ENCODE measurements around the gene C7. TPM values are rescaled to one million over a fixed set of nuclear protein-coding genes. Genes with fewer than 3 reads are reported as not detected.
"Not testable (repeated sequence)": the region's sequence is repeated elsewhere in the genome, so short reads cannot be mapped to it uniquely, and the experiment has no call there.

Gene C7
- total and polyA plus RNA-seq, 2 experiments from 2014 or later: 0.05 to 0.07 TPM

- Histone ChIP-seq H2AFZ (no peak overlapping the region), H3K36me3 (ENCODE audit: insufficient read depth) (no peaks in the 10 kb centered on the region), H3K9me2 (ENCODE audit: insufficient read depth) (peaks cover 12% of the 10 kb centered on the region; the same call in 1 of the 2 replicates), H3K27me3 (ENCODE audit: insufficient read depth) (no peaks in the 10 kb centered on the region), H3K79me2 (replicated peaks; ENCODE audit: insufficient read depth) (no peaks in the 10 kb centered on the region), H3K4me1 (ENCODE audit: insufficient read depth) (no peaks in the 10 kb centered on the region), H3F3A (replicated peaks; ENCODE audit: low read depth) (no peaks in the 10 kb centered on the region), H3K4me2 (no peak overlapping the region), H4K20me1 (replicated peaks; ENCODE audit: insufficient read depth) (no peaks in the 10 kb centered on the region), H3K27ac (ENCODE audit: low read depth) (no peak overlapping the region), H3K4me3 (no peak overlapping the region)
- Mint-ChIP-seq H3K9me3 (no peaks in the 10 kb centered on the region), H3K36me3 (ENCODE audit: low read depth) (no peaks in the 10 kb centered on the region), H3K4me3 (no peak overlapping the region), H3K27me3 (ENCODE audit: insufficient read depth, low read depth, poor library complexity) (no peaks in the 10 kb centered on the region), H3K27ac (no peak overlapping the region), H3K4me1 (no peaks in the 10 kb centered on the region)
- TF ChIP-seq REST (IDR thresholded peaks at IDR 0.05; ENCODE audit: unreplicated experiment) (no peak), JUNB (IDR thresholded peaks at IDR 0.05; ENCODE audit: unreplicated experiment) (no peak), ZNF331 (CRISPR knock-in tag; IDR thresholded peaks at IDR 0.05; ENCODE audit: low read depth) (no peak), POLR2AphosphoS5 (IDR thresholded peaks at IDR 0.05; ENCODE audit: low read depth) (no peak), ZNF114 (CRISPR knock-in tag; IDR thresholded peaks at IDR 0.05) (no peak)
- no peak for DNase-seq (ENCODE audit: low spot score)
- ATAC-seq: no peak
Measured at GRCh38 chr5:41012318-41012717, 103.0 kb downstream of the C7 start.

- H3F3A ChIP-seq (replicated peaks; ENCODE audit: low read depth); H2AFZ ChIP-seq; ATAC-seq; H3K27ac Mint-ChIP-seq; H3K27me3 Mint-ChIP-seq (ENCODE audit: insufficient read depth, low read depth, poor library complexity); H3K79me2 ChIP-seq (replicated peaks; ENCODE audit: insufficient read depth); H3K4me1 Mint-ChIP-seq; H3K36me3 ChIP-seq (ENCODE audit: insufficient read depth); H3K27me3 ChIP-seq (ENCODE audit: insufficient read depth); H3K27ac ChIP-seq (ENCODE audit: low read depth); DNase-seq (ENCODE audit: low spot score); H3K4me3 Mint-ChIP-seq; H4K20me1 ChIP-seq (replicated peaks; ENCODE audit: insufficient read depth); H3K4me1 ChIP-seq (ENCODE audit: insufficient read depth); H3K4me3 ChIP-seq; H3K9me2 ChIP-seq (ENCODE audit: insufficient read depth); H3K4me2 ChIP-seq: not testable (repeated sequence)
- peaks cover 19% of the 10 kb centered on the region; the same call in 2 of the 3 replicates for H3K36me3 Mint-ChIP-seq (ENCODE audit: low read depth)
- H3K9me3 Mint-ChIP-seq: peaks cover 40% of the 10 kb centered on the region
Measured at GRCh38 chr5:41022600-41022999, 113.3 kb downstream of the C7 start.

Small RNAs within 50 kb of the gene (small RNA-seq; reads per million reads assigned to genes)
- gene AC114967.1 (ENCODE audit: low replicate concordance) (not detected), gene RNU7-161P (ENCODE audit: low replicate concordance) (not detected)

Other genes starting within 250 kb of the C7 start
- gene PTGER4, start 229.6 kb upstream of the C7 start, total RNA-seq (2014; rRNA removed; shearing (Covaris generic)): 4.4 and 4.7 TPM in 2 replicates
- 0.82 and 1.1 TPM in 2 replicates for gene PTGER4, start 229.6 kb upstream of the C7 start, polyA plus RNA-seq (2016; fragmentation: Nextera tagmentation; extraction: Ambion mirVana)
- 11.5 and 12.9 TPM in 2 replicates for gene TTC33, start 153.5 kb upstream of the C7 start, total RNA-seq (2014; rRNA removed; shearing (Covaris generic))
- 4.0 and 4.1 TPM in 2 replicates for gene TTC33, start 153.5 kb upstream of the C7 start, polyA plus RNA-seq (2016; fragmentation: Nextera tagmentation; extraction: Ambion mirVana)
- 35.0 and 35.9 TPM in 2 replicates for gene PRKAA1, start 111.1 kb upstream of the C7 start, total RNA-seq (2014; rRNA removed; shearing (Covaris generic))
- 7.8 and 10.3 TPM in 2 replicates for gene PRKAA1, start 111.1 kb upstream of the C7 start, polyA plus RNA-seq (2016; fragmentation: Nextera tagmentation; extraction: Ambion mirVana)
- gene RPL37, start 74.3 kb upstream of the C7 start, total RNA-seq (2014; rRNA removed; shearing (Covaris generic)): 70.1 and 104 TPM in 2 replicates
- gene RPL37, start 74.3 kb upstream of the C7 start, polyA plus RNA-seq (2016; fragmentation: Nextera tagmentation; extraction: Ambion mirVana): 3,283 and 3,957 TPM in 2 replicates
- 0.23 and 0.45 TPM in 2 replicates for gene CARD6, start 68.1 kb upstream of the C7 start, total RNA-seq (2014; rRNA removed; shearing (Covaris generic))
- 0.28 and 0.32 TPM in 2 replicates for gene CARD6, start 68.1 kb upstream of the C7 start, polyA plus RNA-seq (2016; fragmentation: Nextera tagmentation; extraction: Ambion mirVana)
- gene MROH2B, start 161.8 kb downstream of the C7 start, total RNA-seq (2014; rRNA removed; shearing (Covaris generic)): not detected in 2 replicates
- gene MROH2B, start 161.8 kb downstream of the C7 start, polyA plus RNA-seq (2016; fragmentation: Nextera tagmentation; extraction: Ambion mirVana): not detected in 2 replicates

Data from GM23338 (cell line).